Fibroblast of villous mesenchyme (primary cell): ENCODE data around the gene PNPLA3. TPM values are rescaled to one million over a fixed set of nuclear protein-coding genes. Genes with fewer than 3 reads are reported as not detected.

Source experiments
- DNase-seq: peaks from one replicate; pipeline ENCODE4 v3.0.0-alpha.2; 2010; ENCODE audit warnings: low read depth
- H3K4me3 ChIP-seq: 2 replicates; pipeline ENCODE4 v1.5.1; 2011; ENCODE audit warnings: low read depth, mild to moderate bottlenecking, low read length
- total RNA-seq: library from RNA; depleted of rRNA; stranded (reverse); fragments of >200 nt; gene quantifications from 2 replicates; pipeline ENCODE4 v1.2.3, GENCODE V29; 2012
- TF ChIP-seq, protein P1 (sequence below): IDR thresholded peaks from 2 replicates; pipeline ENCODE4 v1.5.1; 2012; ENCODE audit warnings: low read depth, mild to moderate bottlenecking, low read length; ENCODE audit not compliant: insufficient read depth

Gene PNPLA3
- total RNA-seq, 1 donor, result 8.2 TPM

DNA sequence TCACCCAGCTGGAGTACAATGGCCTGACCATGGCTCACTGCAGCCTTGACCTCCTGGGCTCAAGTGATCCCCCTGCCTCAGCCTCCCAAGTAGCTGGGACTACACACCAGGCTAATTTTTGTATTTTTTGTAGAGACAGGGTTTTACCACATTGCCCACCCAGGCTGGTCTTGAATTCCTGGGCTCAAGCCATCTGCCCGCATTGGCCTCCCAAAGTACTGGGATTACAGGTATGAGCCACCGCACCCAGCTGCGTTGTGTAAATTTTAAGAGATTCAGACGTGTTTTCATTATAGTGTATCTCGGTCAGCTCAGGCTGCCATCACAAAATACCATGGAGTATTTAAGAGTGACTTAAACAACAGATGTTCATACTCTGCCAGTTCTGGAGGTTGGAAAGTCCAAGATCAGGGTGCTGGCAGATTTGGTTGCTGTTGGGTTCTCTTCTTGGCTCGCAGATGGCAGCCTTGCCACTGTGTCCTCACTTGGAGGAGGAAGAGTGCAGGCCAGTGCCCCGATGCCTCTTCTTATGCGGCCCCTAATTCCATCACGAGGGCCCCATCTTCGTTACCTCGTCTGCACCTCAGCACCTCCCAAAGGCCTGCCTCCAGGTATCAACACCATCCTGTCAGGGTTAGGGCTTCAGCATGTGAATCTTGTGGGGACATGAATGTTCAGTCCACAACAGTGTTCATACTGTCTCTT, 67.9 kb downstream of the PNPLA3 start:
- TF ChIP-seq, protein P1, sequence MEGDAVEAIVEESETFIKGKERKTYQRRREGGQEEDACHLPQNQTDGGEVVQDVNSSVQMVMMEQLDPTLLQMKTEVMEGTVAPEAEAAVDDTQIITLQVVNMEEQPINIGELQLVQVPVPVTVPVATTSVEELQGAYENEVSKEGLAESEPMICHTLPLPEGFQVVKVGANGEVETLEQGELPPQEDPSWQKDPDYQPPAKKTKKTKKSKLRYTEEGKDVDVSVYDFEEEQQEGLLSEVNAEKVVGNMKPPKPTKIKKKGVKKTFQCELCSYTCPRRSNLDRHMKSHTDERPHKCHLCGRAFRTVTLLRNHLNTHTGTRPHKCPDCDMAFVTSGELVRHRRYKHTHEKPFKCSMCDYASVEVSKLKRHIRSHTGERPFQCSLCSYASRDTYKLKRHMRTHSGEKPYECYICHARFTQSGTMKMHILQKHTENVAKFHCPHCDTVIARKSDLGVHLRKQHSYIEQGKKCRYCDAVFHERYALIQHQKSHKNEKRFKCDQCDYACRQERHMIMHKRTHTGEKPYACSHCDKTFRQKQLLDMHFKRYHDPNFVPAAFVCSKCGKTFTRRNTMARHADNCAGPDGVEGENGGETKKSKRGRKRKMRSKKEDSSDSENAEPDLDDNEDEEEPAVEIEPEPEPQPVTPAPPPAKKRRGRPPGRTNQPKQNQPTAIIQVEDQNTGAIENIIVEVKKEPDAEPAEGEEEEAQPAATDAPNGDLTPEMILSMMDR, result no peak
- no peak overlapping the region for H3K4me3 ChIP-seq
- no peak for DNase-seq

DNA sequence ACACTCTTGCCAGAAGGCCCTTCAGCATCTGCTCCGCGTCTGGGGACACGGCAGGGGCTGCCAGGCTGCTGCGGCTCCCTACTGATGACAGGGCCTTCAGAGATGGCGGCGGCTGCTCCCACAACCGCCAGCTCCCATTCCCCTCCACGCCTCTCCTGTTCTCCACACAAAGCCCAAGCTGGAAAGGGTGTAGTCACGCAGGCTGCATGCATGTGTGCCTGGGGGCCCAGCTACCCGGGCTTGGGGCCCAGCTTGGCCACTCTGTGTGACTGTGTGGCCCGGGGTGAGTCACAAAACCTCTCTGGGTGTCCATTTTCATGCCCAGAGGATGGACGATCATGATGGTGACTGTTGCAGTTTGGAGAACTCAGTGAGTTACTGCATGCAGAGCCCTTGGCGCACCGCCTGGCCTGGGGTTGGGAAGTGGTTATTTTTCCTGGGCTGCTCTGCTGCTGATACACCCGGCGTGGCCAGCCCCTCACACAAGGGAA, 68.8 kb downstream of the PNPLA3 start:
- DNase-seq, result no peak

DNA sequence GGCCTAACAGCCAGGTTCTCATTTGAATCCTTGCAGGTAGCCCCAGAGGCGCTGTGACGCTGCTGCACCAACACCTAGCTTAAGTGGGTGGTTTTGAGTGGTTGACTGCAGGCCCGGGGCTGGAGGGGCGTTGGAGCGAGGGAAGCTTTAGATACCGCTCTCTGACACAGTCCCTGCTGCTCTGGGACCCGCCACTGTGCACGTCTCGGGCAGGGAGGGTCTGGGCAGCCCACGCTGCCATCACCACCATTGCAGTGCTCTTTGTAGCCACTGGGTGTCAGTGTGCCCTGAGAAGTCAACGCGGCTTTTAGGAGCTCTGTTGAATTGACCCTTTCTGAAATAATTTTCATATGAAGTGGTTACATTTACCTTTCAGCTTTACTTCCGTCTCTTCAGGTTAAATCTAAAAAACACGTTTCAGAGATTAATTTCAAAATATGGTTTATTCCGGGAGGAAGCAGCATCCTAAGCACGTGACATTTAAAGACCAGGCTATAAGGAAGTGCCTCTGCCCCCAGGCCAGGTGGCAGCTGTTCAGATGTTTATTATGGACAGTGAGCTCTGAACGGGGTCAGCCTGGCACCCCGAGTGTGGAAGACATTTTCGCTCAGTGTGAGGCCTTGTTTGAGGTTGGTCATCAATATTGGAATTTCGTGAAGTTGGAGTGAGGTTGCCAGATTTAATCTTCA, 69.6 kb downstream of the PNPLA3 start:
- DNase-seq, result peak; percentile 64
- no peak overlapping the region for H3K4me3 ChIP-seq
- TF ChIP-seq, protein P1, result peak; percentile 98

More for the DNA sequence above, 68.8 kb downstream of the PNPLA3 start:
- TF ChIP-seq, protein P1, result no peak
- no peak overlapping the region for H3K4me3 ChIP-seq

DNA sequence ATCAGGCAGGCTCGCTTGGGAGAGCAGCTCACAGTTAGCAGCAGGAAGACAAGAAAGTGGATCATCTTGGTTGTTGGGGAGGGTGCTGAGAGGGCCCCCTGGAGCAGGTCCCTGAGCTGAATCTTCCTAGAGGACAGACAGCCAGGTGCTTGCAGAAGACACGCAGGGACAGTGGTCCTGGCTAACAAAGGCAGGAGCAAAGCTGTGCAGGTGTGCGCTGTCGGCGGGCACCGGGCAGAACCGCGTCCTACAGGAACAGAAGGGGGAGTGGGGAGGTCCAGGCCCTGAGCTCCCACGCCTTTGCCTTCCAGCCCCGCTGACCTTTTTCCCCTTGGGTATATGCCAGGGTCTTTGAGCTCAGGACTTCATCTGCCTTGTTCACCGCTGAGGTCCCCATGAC, 70.4 kb downstream of the PNPLA3 start:
- no peak overlapping the region for H3K4me3 ChIP-seq
- DNase-seq, result no peak
- TF ChIP-seq, protein P1, result no peak

DNA sequence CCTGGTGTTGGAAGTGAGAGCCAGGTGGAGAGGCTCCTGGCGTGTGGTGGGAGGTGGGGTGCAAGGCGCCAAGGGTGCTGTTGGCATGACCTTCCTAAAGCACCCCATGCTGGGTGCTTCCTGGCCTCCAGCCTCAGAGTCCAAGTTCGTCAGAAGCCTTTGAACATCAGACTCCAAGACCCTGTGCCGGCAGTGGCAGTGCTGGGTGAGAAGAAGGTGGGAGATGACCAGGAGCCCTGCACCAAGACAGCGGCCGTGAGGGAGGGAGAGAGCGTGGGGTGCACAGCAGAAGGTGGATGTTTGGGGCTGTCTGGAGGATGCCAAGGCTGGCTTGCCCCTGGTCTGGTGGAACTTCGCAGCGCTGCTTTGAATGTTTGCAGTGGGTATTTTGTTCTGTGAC, 70.8 kb downstream of the PNPLA3 start:
- H3K4me3 ChIP-seq, result no peak overlapping the region
- DNase-seq, result no peak
- TF ChIP-seq, protein P1, result no peak

DNA sequence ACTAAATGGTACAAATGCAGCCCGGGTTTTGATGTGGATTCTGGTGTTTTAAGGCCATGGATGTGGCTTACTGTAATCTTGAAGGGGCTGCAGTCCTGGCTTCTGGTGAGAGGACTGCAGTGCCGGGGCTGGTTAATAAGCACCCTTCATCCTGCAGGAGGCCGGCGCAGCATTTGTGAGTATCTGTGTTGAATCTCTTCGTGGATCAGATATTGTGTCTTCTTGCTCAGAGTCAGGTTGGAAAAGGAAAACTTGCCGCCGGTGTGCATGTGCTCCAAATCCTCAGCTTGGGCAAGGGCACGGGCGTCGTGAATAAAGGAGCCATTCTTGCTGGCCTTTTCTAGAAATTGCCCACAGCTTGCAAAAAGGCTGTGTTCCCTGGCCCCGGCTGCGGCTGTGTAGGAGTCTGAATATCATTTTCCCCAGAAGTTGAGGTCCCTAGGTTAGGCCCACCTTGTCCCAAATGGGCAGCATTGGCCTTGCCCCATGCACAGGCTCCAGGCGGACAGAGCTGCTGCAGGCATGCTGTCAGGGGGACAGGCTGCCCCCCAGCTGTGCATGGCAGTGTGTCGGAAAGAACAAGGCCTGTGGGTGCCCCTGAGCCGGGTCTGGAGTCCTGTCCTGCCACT, 71.6 kb downstream of the PNPLA3 start:
- DNase-seq, result no peak
- TF ChIP-seq, protein P1, result no peak

More for the DNA sequence above, 71.6 kb downstream of the PNPLA3 start:
- no peak overlapping the region for H3K4me3 ChIP-seq
